NOMO-1 treated with dmso at 0.1 percent for 144 hours (cell line): ENCODE measurements around the gene HSH2D.

Experiments used
- DNase-seq: peaks from one replicate; lab custom pipeline; 2025; ENCODE audit not compliant: unreplicated experiment; lab: John Stamatoyannopoulos, UW

HSH2D gene

DNA sequence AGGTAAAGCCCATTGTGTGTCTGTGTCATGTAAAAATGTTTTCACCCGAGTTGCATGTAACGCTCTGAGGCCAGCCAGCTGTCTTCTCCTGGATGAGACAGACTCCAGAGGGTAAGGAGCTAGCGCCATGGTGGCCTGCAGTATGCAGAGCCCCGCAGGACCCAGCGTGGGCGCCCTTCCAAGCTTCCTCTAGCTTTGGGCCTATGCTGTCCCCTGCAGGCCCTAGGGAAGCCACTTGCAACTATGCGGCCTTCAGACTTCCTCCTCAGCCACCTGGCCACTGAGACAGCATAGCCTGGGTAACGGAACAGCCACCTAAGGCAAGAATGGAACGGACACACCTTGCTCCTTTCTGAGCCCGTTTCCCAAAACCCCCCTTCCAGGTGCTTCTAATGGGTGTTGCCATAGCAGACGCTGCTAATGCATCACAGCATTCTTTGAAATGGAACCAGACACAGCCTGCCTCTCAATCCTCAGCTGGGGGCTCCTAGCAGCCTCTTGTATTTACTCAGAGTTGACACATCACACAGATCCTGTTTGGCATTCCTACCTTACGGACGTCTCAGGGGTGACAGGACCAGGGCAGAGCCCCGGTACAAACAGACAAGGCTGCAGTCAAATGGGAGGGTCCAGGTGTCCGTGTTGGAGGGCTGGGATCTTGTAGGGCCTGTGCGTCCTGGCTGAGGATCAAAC, 47.9 kb downstream of the HSH2D start:
- DNase-seq: no peak

- DNase-seq: no peak
These were observed 50.0 kb downstream of the HSH2D start for GRCh38 chr19:16193466-16193865.

- DNase-seq: no peak
These were observed 53.7 kb downstream of the HSH2D start for GRCh38 chr19:16197188-16197621.

DNA sequence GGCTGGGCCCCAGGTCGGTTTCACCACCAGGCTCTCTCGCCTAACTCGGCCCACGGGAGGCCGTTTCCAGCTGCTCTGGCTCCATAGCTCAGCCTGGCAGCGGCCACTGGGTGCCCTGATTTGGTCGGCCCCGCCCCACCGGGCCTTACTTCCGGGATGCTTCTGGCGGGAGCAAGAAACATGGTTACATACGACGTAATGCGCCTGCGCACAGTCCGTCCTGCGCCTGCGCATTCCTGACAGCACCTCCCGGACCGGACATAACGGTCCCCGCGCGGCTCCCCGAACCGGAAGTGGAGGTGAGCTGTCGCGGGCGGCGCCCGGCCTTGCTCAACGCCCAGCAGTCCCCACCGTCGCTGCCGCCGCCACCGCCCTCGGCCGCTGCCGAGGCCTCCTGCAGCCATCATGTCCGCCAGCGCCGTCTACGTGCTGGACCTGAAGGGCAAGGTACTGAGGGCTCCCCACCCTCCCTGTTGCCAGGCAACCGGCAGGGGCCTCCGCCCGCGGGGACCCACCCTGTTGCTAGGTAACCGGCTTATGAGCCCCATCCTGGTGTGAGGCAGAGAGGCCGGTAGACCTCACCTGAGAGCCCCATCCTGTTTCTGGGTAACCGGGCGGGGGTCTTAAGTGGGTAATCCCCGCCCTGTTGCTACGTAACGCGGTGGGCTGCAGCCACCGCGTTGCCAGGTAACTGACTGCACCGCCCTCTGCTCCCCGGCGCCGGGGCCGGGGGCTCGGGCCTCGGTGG, 54.3 kb downstream of the HSH2D start, which contains the start of gene AP1M1:
TSS of gene AP1M1 (plus strand) at position 290 of the 748 bp plus-strand sequence. CDS start at position 406, 116 bp downstream.
- DNase-seq: peak; percentile 94

- no peak for DNase-seq
These were observed 54.8 kb downstream of the HSH2D start for GRCh38 chr19:16198370-16198651.

DNA sequence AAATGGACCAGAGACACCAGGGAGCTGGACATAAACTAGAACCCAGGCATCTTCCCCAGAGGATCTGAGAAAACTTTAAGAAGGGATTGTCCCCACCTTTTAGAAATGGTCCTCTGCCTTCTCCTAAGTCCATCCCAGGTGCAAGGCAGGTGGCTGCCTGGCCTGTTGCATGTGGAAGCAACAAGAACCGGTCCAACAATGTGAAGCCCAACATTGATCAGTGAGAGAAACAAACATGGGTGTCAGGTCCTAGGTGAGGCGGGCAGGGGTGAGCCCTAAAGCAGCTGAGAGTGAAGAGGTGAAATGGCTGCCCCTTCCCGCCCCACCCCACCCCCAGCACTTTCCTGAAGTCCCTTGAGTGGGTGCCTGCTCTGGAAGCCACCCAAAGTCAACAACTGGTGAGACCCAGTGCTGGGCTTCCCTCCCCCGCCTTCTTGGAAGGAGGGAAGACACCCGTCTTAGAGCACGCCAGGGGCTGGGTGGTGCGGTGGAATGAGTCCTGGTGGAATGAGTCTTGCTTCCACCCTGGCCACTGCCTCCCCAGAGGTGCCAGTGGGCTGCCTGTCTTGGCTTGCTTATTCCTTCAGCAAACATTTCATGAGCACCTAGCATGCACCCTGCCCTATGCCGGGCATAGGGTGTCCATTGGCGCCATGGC, 55.9 kb downstream of the HSH2D start:
- DNase-seq: no peak

- no peak for DNase-seq
These were observed 56.8 kb downstream of the HSH2D start for GRCh38 chr19:16200038-16201010.

DNA sequence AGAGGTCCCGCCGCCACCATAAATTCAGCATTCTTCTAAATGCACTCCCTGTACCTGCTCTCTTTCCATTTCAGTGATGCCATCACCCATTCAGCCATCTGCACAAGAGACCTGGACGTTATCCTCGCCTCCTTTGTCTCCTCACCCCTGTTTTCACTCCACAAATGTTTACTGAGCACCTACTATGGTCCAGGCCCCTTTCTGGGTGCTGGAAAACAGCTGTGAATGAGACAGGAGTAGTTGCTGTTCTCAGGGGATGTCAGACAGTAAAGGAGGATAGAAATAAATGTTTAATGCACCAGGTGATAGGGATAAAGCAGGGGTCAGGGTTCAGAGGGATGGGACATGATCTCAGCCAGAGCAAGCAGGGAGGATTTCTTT, 57.5 kb downstream of the HSH2D start:
- no peak for DNase-seq

DNA sequence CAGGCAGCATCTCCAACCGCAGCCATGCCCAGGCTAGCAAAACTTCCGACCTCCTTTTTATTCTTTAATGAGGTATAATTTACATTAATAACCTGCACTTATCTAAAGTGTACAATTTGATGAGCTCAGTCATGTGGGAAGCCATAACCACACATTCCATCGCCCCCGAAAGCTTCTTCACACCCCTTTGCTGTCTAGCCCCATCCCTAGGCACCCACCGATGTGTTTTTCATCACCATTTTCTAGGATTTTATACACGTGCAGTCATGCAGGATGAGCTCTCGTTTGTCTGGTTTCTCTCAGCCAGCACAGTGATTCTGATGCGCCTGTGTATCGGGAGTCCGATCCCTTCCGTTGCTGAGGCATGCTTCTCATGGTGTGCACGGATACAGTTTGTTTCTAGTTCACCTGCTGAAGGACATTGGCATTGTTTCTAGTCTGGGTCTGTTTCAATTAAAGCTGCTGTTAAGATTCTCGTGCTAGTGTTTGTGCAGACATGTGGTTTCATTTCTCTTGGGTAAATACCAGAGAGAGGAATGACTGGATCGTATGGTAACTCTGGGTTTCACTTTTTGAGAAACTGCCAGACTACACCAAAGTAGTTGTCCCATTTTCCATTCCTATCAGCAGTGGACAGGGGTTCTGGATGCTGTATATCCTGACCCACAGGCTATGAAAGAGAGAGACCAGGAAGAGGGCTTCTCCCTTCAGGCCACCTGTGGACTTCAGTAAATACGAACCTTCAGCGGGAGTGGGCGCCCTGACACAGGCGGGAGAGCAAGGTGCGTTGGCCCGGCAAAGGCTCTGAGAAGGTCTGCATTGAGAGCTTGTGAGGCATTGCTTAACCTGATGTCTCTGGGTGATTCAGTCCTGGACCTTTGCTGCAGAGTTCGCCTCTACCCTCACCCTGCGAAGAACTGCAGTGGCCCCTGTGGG, 59.1 kb downstream of the HSH2D start:
- no peak for DNase-seq

DNA sequence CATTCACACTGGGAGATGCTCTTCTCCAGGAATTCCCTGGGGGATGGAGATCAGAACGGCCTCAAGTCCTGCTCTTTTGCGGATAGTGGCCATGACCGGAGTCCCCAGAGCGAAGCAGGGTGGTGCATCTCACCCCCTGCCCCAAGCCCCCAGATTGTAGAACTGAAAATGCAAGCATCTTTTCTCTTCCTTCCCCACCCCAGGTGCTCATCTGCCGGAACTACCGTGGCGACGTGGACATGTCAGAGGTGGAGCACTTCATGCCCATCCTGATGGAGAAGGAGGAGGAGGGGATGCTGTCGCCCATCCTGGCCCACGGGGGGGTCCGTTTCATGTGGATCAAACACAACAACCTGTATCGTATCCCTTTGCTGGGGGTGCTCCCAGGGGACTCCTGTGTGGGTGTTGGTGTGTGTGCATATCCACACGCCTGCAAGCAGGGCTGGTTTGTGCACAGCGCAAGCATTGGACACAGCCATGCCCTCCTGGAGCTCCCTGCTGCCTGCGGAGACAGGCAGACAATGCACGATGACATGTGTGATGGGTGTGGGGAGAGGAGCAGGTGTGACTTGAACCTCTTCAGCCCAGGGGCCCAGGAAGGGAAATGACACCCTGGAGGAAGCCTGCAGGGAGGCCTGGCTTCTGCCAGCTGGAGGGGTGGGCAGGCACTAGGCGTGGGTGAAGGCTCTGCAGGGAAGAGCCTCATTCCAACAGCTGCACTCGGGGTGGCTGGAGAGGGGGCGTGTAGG, 59.9 kb downstream of the HSH2D start:
- no peak for DNase-seq

- DNase-seq: no peak
These were observed 60.5 kb downstream of the HSH2D start for GRCh38 chr19:16204005-16204294.

DNA sequence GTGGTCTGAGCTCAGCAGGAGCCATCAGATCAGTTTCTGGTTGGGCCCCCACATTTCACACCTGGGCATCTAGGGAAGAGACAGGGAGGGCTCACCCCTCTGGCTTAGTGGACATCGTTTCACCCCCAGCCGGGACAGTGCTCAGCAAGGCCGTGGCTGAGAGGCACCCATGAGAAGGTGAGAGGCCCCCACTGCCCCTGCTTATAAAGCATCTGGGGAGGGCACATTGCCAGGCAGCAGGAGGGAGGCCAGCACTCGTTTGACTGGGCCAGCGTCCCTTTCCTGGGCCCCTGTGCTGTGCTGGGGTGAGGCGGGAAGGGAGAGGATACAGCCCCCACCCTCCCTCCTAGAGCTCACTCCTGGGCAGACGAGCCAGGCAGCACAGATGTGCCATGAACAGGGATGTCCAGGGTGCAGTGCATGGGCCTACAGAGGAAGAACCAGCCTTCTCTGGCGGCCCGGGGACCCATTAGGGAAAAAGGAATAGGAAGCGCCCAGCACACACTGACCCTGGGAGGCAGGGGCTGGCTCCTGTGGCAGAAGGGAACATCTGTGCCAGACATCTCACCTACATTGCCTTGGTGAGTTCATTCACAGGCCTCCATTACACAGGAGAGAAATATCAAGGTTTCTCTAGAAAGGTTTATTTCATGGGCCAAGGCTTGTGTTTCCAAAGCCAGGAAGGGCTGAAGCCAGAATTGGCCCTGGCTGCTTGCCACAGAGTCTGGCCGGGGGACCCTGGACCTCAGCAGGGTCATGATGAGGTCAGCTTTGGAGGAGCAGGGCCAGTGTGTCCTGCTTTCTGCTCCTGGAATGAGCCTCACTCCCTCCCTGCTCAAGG, 61.9 kb downstream of the HSH2D start:
- DNase-seq: no peak

GRCh38 chr19:16206046-16206605, 62.6 kb downstream of the HSH2D start:
- DNase-seq: no peak

DNA sequence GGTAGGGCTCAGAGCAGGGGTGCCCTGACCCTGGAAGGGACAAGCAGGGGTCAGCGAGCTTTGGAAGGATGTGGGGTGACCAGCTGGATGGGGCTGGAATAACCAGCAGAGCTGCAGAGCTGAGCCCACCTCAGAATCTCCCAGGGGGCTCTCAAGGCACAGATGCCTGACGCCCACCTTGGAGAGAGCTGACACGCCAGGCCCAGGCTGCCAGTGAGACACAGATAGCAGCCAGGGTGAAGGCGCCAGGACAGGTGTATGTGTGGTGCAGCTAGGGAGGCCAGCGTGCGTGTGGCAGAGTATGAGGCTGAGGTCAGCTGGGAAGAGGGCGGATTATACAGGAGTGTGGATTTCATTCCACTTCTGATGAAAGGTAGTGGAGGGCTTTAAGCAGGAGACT, 63.2 kb downstream of the HSH2D start:
- DNase-seq: no peak

DNA sequence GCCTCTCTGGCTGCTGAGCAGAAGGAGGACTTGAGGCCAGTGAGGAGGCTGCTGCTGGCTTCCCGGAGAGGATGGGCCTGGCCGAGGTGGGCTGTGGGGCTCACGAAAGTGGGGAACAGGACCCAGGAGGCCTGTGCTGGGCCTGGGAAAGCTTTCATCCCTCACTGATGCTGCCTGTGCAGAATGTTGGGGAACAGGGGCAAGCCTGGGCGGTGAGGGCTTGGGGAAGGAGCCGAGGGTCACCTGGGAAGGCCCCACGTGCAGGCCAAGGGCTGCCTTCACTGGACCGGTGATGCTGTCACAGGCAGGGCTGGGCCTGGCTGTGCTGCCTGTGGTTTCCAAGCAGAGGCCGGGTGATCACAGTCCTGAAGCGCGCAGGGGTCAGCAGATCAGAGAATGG, 63.6 kb downstream of the HSH2D start:
- DNase-seq: no peak

- no peak for DNase-seq
These were observed 64.1 kb downstream of the HSH2D start for GRCh38 chr19:16207490-16208025.
